Esophagus muscularis mucosa (tissue), 4 donors: ENCODE measurements around the gene DPYD. TPM values are rescaled to one million over a fixed set of nuclear protein-coding genes. Genes with fewer than 3 reads are reported as not detected.

Experiments used
- DNase-seq: peaks from one replicate; pipeline ENCODE4 v3.0.0-alpha.2; 2017; ENCODE audit errors: extremely low spot score
- H3K27ac ChIP-seq, 4 donors: fragments of 200-600 bp; sonication (generic); replicated peaks in 1 of 4; 1 replicate in 3 of 4; 2 replicates in 1 of 4; pipeline ENCODE4 v1.5.1; 2016 to 2019; ENCODE audit warnings: mild to moderate bottlenecking in 1 of 4
- H3K27me3 ChIP-seq, 4 donors: fragments of 200-600 bp; sonication (generic); one replicate each; pipeline versions ENCODE4 v1.5.1 to v1.6.0; 2016 to 2019
- H3K36me3 ChIP-seq, 4 donors: fragments of 200-600 bp; sonication (generic); one replicate each; pipeline ENCODE4 v1.5.1; 2016 to 2019
- H3K4me1 ChIP-seq, 4 donors: fragments of 200-600 bp; sonication (generic); one replicate each; pipeline ENCODE4 v1.5.1; 2016 to 2019
- H3K4me3 ChIP-seq, 4 donors: fragments of 200-600 bp; sonication (generic); 1 replicate in 2 of 4; 2 replicates in 2 of 4; pipeline ENCODE4 v1.5.1; 2016 to 2019; ENCODE audit warnings: mild to moderate bottlenecking in 4 of 4, moderate library complexity in 1 of 4
- H3K9me3 ChIP-seq, 4 donors: fragments of 200-600 bp; sonication (generic); 1 replicate in 3 of 4; 2 replicates in 1 of 4; pipeline ENCODE4 v1.5.1; 2016 to 2019
- CTCF ChIP-seq, 3 experiments: fragments of 200-600 bp in 2 of 3; fragments of 450-650 bp in 1 of 3; sonication (generic) in 2 of 3; IDR thresholded peaks; one replicate each; pipeline ENCODE4 v1.5.1; 2017 to 2019; ENCODE audit warnings: antibody characterized with exemption in 3 of 3, mild to moderate bottlenecking in 2 of 3, moderate library complexity in 1 of 3
- EP300 ChIP-seq: sonication (generic); formaldehyde crosslinking; IDR thresholded peaks from one replicate; pipeline ENCODE4 v1.6.1; 2017; ENCODE audit warnings: antibody characterized with exemption
- POLR2A ChIP-seq: fragments of 450-650 bp; IDR thresholded peaks from one replicate; pipeline ENCODE4 v1.6.1; 2017; ENCODE audit warnings: antibody characterized with exemption, moderate library complexity, mild to moderate bottlenecking, low read depth
- POLR2AphosphoS5 ChIP-seq, 2 donors: sonication (generic); formaldehyde crosslinking; IDR thresholded peaks; one replicate each; pipeline ENCODE4 v1.6.1; 2017; ENCODE audit warnings: antibody characterized with exemption in 2 of 2
- WGBS: methylation state at CpG from one replicate; pipeline ENCODE4 v1.1.5; 2018; 5-methylcytosine and 5-hydroxymethylcytosine counted together
- intact Hi-C: fragments of 100-400 bp; cut with DNase I; formaldehyde crosslinking; loops from one replicate; pipeline ENCODE4 v1.15.1; 2023
- total RNA-seq, 4 donors: library from RNA; depleted of rRNA; stranded (reverse); fragments of >200 nt; gene quantifications; one replicate each; pipeline versions ENCODE4 v1.1.0 to v1.2.1, GENCODE V29; 2016

The DPYD gene
- total RNA-seq, 4 donors from 2014 or later = 31.1 to 36.6 (median 31.7) TPM

- H3K4me3 ChIP-seq = no peak overlapping the region
- peaks cover 0 to 9% (median 7%) of the 10 kb centered on the region in 4 donors for H3K4me1 ChIP-seq
- no peak overlapping the region for H3K27ac ChIP-seq
- WGBS = 30% methylated on average over 4 of the region's 4 CpGs
- no peak for DNase-seq
- intact Hi-C loops = no loop called here
- H3K9me3 ChIP-seq = no peaks in the 10 kb centered on the region
- H3K27me3 ChIP-seq = no peaks in the 10 kb centered on the region
- TF ChIP-seq POLR2AphosphoS5 (IDR thresholded peaks at IDR 0.05) (no peak), EP300 (no peak)
- no peaks in the 10 kb centered on the region for H3K36me3 ChIP-seq
Observed at GRCh38 chr1:97160818-97161217, 760.0 kb downstream of the DPYD start.

GRCh38 chr1:97159342-97159741 is 761.5 kb downstream of the DPYD start:
- Histone ChIP-seq H3K4me3 (no peak overlapping the region), H3K27ac (no peak overlapping the region), H3K4me1 (peaks cover 0 to 9% (median 7%) of the 10 kb centered on the region in 4 donors), H3K27me3 (no peaks in the 10 kb centered on the region), H3K9me3 (no peaks in the 10 kb centered on the region), H3K36me3 (no peaks in the 10 kb centered on the region)
- no peak for TF ChIP-seq EP300
- no peak for TF ChIP-seq POLR2AphosphoS5 (IDR thresholded peaks at IDR 0.05)
- no peak for TF ChIP-seq POLR2A
- no peak for TF ChIP-seq CTCF (IDR thresholded peaks at IDR 0.05)
- intact Hi-C loops = no loop called here
- no peak for DNase-seq

- Histone ChIP-seq H3K27me3 (no peaks in the 10 kb centered on the region), H3K4me1 (peaks cover 0 to 9% (median 7%) of the 10 kb centered on the region in 4 donors), H3K36me3 (no peaks in the 10 kb centered on the region), H3K9me3 (no peaks in the 10 kb centered on the region), H3K27ac (no peak overlapping the region), H3K4me3 (no peak overlapping the region)
- no peak for DNase-seq
- TF ChIP-seq CTCF (IDR thresholded peaks at IDR 0.05) (no peak), POLR2AphosphoS5 (IDR thresholded peaks at IDR 0.05) (no peak), EP300 (no peak), POLR2A (no peak)
- 79% methylated on average over 1 of the region's 1 CpG for WGBS
- intact Hi-C loops = no loop called here
Observed at GRCh38 chr1:97158691-97159096, 762.1 kb downstream of the DPYD start.

- no peak for DNase-seq
- H3K27me3 ChIP-seq = no peaks in the 10 kb centered on the region
- no peak for TF ChIP-seq CTCF (IDR thresholded peaks at IDR 0.05)
- TF ChIP-seq POLR2AphosphoS5 (IDR thresholded peaks at IDR 0.05) = no peak
- no peak for TF ChIP-seq EP300
- TF ChIP-seq POLR2A = no peak
- no peak overlapping the region for H3K4me3 ChIP-seq
- intact Hi-C loops = no loop called here
- whole genome bisulfite sequencing = 100% methylated on average over 1 of the region's 1 CpG
- H3K4me1 ChIP-seq = peaks cover 0 to 9% (median 7%) of the 10 kb centered on the region in 4 donors
- H3K36me3 ChIP-seq = no peaks in the 10 kb centered on the region
- H3K27ac ChIP-seq = no peak overlapping the region
- H3K9me3 ChIP-seq = no peaks in the 10 kb centered on the region
Observed at GRCh38 chr1:97157991-97158390, 762.8 kb downstream of the DPYD start.

- no peaks in the 10 kb centered on the region for H3K27me3 ChIP-seq
- no peaks in the 10 kb centered on the region for H3K36me3 ChIP-seq
- TF ChIP-seq POLR2AphosphoS5 (IDR thresholded peaks at IDR 0.05) (no peak), EP300 (no peak)
- H3K4me1 ChIP-seq = no peaks in the 10 kb centered on the region
- no peaks in the 10 kb centered on the region for H3K9me3 ChIP-seq
- no peak overlapping the region for H3K27ac ChIP-seq
- H3K4me3 ChIP-seq = no peak overlapping the region
- DNase-seq = no peak
- intact Hi-C loops = no loop called here
Observed at GRCh38 chr1:97151651-97152050, 769.2 kb downstream of the DPYD start.

GRCh38 chr1:97145321-97145956 is 775.4 kb downstream of the DPYD start:
- H3K36me3 ChIP-seq = no peaks in the 10 kb centered on the region
- H3K27me3 ChIP-seq = no peaks in the 10 kb centered on the region
- no peak overlapping the region for H3K4me3 ChIP-seq
- TF ChIP-seq POLR2A (no peak), EP300 (no peak), POLR2AphosphoS5 (IDR thresholded peaks at IDR 0.05) (no peak), CTCF (IDR thresholded peaks at IDR 0.05) (no peak)
- peaks cover 0 to 27% (median 16%) of the 10 kb centered on the region in 4 donors for H3K4me1 ChIP-seq
- DNase-seq = no peak
- 46% methylated on average over 6 of the region's 6 CpGs for WGBS
- no peak overlapping the region for H3K27ac ChIP-seq
- no peaks in the 10 kb centered on the region for H3K9me3 ChIP-seq
- intact Hi-C loops = no loop called here
